A549 (cell line): ENCODE results near the gene MZT2B. TPM values are rescaled to one million over a fixed set of nuclear protein-coding genes. Genes with fewer than 3 reads are reported as not detected.
A peak's percentile ranks its signal among the peaks of the same experiment; 100 is the strongest.
"Not testable (repeated sequence)": the region's sequence is repeated elsewhere in the genome, so short reads cannot be mapped to it uniquely, and the experiment has no call there.

Experiments used
- ATAC-seq, 2 experiments: fragments of 200-7000 bp in 1 of 2; fragments of >200 bp in 1 of 2; cut with Nextera tagmentation in 1 of 2; cut with Tn5 transposase in 1 of 2; 3 replicates each; pipeline versions ENCODE4 v1.8.0 to v1.9.1; 2018 to 2020; ENCODE audit warnings: mild to moderate bottlenecking in 1 of 2, moderate library complexity in 1 of 2
- CTCF ChIA-PET: fragments of 300-600 bp; sonication (Branson Sonifier 250); formaldehyde crosslinking; extraction: SDS; loops from one replicate; lab custom pipeline; 2021; ENCODE audit warnings: antibody characterized with exemption, inconsistent platforms; lab: Yijun Ruan, JAX
- POLR2A ChIA-PET: fragments of 350-600 bp; formaldehyde crosslinking; extraction: SDS; loops from one replicate; lab custom pipeline; 2021; ENCODE audit warnings: antibody characterized with exemption, inconsistent platforms; lab: Yijun Ruan, JAX
- DNase-seq, 2 experiments: peaks; one replicate each; pipeline versions ENCODE4 v3.0.0 to v3.0.0-alpha.2; 2011 to 2016; ENCODE audit warnings: low read depth in 1 of 2, low spot score in 1 of 2
- FAIRE-seq: peaks from 2 replicates; lab custom pipeline; 2011; peaks lifted over from hg19 to GRCh38; lab: Jason Lieb, UNC
- H3K27ac ChIP-seq, 2 experiments: fragments of >200 bp; sonication (Bioruptor Twin); formaldehyde crosslinking; 3 replicates each; pipeline ENCODE4 v1.5.1; 2016 to 2017
- H3K4me1 ChIP-seq: fragments of >200 bp; sonication (Bioruptor Twin); formaldehyde crosslinking; 3 replicates; pipeline ENCODE4 v1.6.1; 2016
- H3K4me2 ChIP-seq: fragments of >200 bp; sonication (Bioruptor Twin); formaldehyde crosslinking; 3 replicates; pipeline ENCODE4 v1.6.1; 2016
- H3K4me3 ChIP-seq: fragments of >200 bp; sonication (Bioruptor Twin); formaldehyde crosslinking; 3 replicates; pipeline ENCODE4 v1.5.1; 2016
- H3K9me3 ChIP-seq: fragments of >200 bp; sonication (Bioruptor Twin); formaldehyde crosslinking; 3 replicates; pipeline ENCODE4 v1.6.1; 2016
- JUNB ChIP-seq: fragments of >200 bp; sonication (Bioruptor Twin); formaldehyde crosslinking; IDR thresholded peaks from 2 replicates; pipeline ENCODE4 v1.6.1; 2016
- KDM1A ChIP-seq: fragments of 200-600 bp; sonication (generic); IDR thresholded peaks from 2 replicates; pipeline ENCODE4 v1.6.1; 2016; ENCODE audit warnings: low read depth, mild to moderate bottlenecking
- POLR2AphosphoS2 ChIP-seq: conservative IDR thresholded peaks from 2 replicates; pipeline ENCODE4 v1.6.1; 2012; ENCODE audit warnings: low read length, improper control_type of control experiment, inconsistent platforms
- RAD21 ChIP-seq, 2 experiments: fragments of >200 bp in 1 of 2; sonication (Bioruptor Twin) in 1 of 2; formaldehyde crosslinking in 1 of 2; IDR thresholded peaks in 1 of 2; conservative IDR thresholded peaks in 1 of 2; 2 replicates in 1 of 2; 3 replicates in 1 of 2; pipeline ENCODE4 v1.6.1; 2012 to 2018; ENCODE audit warnings: inconsistent platforms in 1 of 2
- TP53 ChIP-seq: fragments of 250-450 bp; sonication (Bioruptor Pico); IDR thresholded peaks from 2 replicates; pipeline ENCODE4 v1.5.0; 2021; ENCODE audit warnings: mild to moderate bottlenecking, moderate library complexity
- WGBS: methylation state at CpG from one replicate; pipeline ENCODE4 v1.1.6; 2017; ENCODE audit errors: missing lambda C conversion rate; 5-methylcytosine and 5-hydroxymethylcytosine counted together
- polyA plus RNA-seq, 4 experiments: library from polyadenylated mRNA; depleted of rRNA in 3 of 4; stranded (reverse); fragments of >200 nt; fragmentation: RNase III in 1 of 4; extraction: RNeasy Plus Mini Kit Qiagen cat#74134 plus additional on column Dnase treatment in 1 of 4; gene quantifications; 2 replicates in 3 of 4; 3 replicates in 1 of 4; pipeline ENCODE4 v1.2.3, GENCODE V29; 2011 to 2017
- TF ChIP-seq, protein P1 (sequence below): fragments of 450-650 bp; IDR thresholded peaks from 2 replicates; pipeline ENCODE4 v1.6.1; 2014; ENCODE audit warnings: antibody characterized with exemption

Gene MZT2B
- polyA plus RNA-seq, 2 of the 4 experiments (the other 2 are of a cell fraction): 102 to 273 TPM

DNA sequence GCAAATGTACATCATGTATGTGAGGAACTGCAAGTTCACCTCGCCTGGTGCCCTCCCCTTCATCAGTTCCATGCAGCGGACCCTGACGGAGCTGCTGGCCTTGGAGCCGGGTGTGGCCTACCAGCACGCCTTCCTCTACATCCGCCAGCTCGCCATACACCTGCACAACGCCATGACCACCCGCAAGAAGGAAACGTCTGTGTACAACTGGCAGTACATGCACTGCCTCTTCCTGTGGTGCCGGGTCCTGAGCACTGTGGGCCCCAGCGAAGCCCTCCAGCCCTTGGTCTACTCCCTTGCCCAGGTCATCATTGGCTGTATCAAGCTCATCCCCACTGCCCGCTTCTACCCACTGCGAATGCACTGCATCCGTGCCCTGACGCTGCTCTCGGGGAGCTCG, 48.3 kb downstream of the MZT2B start:
- POLR2A ChIA-PET: not testable (repeated sequence)
- WGBS: 74% methylated on average over 13 of the region's 18 CpGs

DNA sequence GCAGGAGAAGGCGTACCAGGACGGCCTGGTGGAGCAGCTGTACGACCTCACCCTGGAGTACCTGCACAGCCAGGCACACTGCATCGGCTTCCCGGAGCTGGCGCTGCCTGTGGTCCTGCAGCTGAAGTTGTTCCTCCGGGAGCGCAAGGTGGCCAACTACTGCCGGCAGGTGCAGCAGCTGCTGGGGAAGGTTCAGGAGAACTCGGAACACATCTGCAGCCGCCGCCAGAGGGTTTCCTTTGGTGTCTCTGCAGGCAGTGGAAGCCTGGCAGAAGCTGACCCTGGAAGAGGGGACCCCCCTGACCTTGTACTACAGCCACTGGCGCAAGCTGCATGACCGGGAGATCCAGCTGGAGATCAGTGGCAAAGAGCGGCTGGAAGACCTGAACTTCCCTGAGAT, 48.8 kb downstream of the MZT2B start:
- H3K4me1 ChIP-seq, H3K4me2 ChIP-seq, CTCF ChIA-PET, H3K27ac ChIP-seq, POLR2A ChIA-PET, H3K9me3 ChIP-seq, H3K4me3 ChIP-seq, DNase-seq, ATAC-seq, FAIRE-seq: not testable (repeated sequence)
- 76% methylated on average over 11 of the region's 15 CpGs for WGBS

More for the DNA sequence above, 48.3 kb downstream of the MZT2B start:
- CTCF ChIA-PET, H3K9me3 ChIP-seq, H3K4me2 ChIP-seq, H3K4me1 ChIP-seq, FAIRE-seq, ATAC-seq, DNase-seq, H3K27ac ChIP-seq, H3K4me3 ChIP-seq: not testable (repeated sequence)

DNA sequence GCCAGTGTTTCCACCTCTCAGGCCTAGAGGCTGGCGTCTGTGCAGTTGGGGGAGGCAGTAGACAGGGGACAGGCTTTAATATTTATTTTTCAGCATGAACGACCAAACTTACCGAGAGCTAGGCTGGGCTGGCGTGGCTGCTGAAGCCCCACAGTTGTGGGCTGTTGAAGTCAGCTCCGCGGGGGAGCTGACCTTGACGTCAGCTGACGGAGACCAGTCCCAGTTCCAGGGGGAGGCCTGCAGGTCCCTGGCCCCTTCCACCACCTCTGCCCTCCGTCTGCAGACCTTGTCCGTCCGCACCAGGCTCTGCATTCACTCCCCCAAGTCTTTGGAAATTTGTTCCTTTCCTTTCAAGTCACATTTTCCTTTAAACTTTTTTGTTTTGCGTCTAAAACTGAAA, 49.6 kb downstream of the MZT2B start:
- no peak overlapping the region for H3K27ac ChIP-seq
- ATAC-seq (no peak), DNase-seq (no peak), FAIRE-seq (no peak)
- WGBS: 66% methylated on average over 12 of the region's 12 CpGs
- no peak overlapping the region for H3K4me3 ChIP-seq
- no peak overlapping the region for H3K4me2 ChIP-seq
- TF ChIP-seq POLR2AphosphoS2 (no peak), TP53 (no peak), KDM1A (no peak), RAD21 (conservative IDR thresholded peaks at IDR 0.05 in 1 of 2, IDR thresholded peaks at IDR 0.05 in 1 of 2) (no peak), JUNB (no peak)
- TF ChIP-seq, protein P1, sequence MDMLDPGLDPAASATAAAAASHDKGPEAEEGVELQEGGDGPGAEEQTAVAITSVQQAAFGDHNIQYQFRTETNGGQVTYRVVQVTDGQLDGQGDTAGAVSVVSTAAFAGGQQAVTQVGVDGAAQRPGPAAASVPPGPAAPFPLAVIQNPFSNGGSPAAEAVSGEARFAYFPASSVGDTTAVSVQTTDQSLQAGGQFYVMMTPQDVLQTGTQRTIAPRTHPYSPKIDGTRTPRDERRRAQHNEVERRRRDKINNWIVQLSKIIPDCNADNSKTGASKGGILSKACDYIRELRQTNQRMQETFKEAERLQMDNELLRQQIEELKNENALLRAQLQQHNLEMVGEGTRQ: no peak
- no peaks in the 10 kb centered on the region for H3K4me1 ChIP-seq
- H3K9me3 ChIP-seq: no peaks in the 10 kb centered on the region
- CTCF ChIA-PET: no interaction called here
- POLR2A ChIA-PET: no interaction called here

DNA sequence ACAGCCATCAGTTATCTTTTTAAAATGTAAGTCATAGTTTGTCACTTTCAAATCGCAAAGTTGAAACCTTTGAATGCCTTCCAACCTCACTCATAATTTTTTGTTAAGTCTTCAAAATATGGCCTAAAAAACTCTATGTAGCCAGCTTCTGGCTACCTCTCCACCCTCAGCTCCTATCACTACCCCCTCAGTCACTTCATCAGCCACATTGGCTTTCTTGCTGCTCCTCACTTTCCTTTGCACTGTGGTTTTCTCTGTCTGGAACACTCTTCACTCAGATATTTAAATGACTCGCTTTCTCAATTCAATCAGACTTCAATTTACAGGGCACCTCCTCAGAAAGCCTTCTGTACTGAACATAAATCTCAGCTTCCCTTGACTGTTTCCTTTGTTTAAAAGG, 51.0 kb downstream of the MZT2B start:
- WGBS: 94% methylated on average over 2 of the region's 2 CpGs
- H3K27ac ChIP-seq, CTCF ChIA-PET, ATAC-seq, H3K4me2 ChIP-seq, H3K4me3 ChIP-seq, FAIRE-seq, POLR2A ChIA-PET, DNase-seq, H3K4me1 ChIP-seq, H3K9me3 ChIP-seq: not testable (repeated sequence)

DNA sequence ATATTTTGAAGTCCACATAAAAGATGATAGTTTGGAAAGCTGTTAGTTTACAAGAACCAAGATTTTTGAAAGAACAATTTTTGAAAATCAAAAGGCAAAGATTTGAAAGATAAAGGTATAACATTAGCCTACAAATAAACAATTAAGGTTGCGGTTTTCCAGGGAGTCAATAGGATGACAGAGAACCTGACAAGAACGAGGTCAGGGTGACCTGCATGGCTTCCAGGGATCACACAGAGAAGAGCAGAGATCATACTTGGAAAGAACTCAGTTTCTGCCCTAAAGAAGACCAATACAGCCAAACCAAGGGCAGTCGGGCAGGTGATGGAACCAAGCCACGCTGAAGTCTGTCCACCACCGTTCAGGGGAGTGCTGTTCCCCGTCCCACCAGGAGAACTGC, 57.5 kb downstream of the MZT2B start:
- FAIRE-seq, CTCF ChIA-PET, H3K4me2 ChIP-seq, H3K9me3 ChIP-seq, ATAC-seq, H3K4me3 ChIP-seq, POLR2A ChIA-PET, DNase-seq: not testable (repeated sequence)
- peak overlapping the region in 1 of 2 experiments; percentile 81; a peak in 1 of 6 replicates for H3K27ac ChIP-seq
- 88% methylated on average over 6 of the region's 6 CpGs for WGBS
- H3K4me1 ChIP-seq: peaks cover 15% of the 10 kb centered on the region

Other genes with a start within 250 kb of the MZT2B start
- not detected in 2 replicates for gene RAB6C, start 202.6 kb upstream of the MZT2B start, polyA plus RNA-seq (2011; rRNA removed)
- 0.05 to 0.07 TPM (median 0.06 TPM) in 3 replicates for gene RAB6C, start 202.6 kb upstream of the MZT2B start, polyA plus RNA-seq (2017; fragmentation: RNase III; extraction: RNeasy Plus Mini Kit Qiagen cat#74134 plus additional on column Dnase treatment)
- gene POTEF, start 53.0 kb upstream of the MZT2B start, polyA plus RNA-seq (2011; rRNA removed): 0.06 and 0.07 TPM in 2 replicates
- gene POTEF, start 53.0 kb upstream of the MZT2B start, polyA plus RNA-seq (2017; fragmentation: RNase III; extraction: RNeasy Plus Mini Kit Qiagen cat#74134 plus additional on column Dnase treatment): 0.05 TPM in 1 of 3 replicates, not detected in the others
- gene CCDC74B, start 37.1 kb upstream of the MZT2B start, polyA plus RNA-seq (2011; rRNA removed): 5.2 and 5.6 TPM in 2 replicates
- gene CCDC74B, start 37.1 kb upstream of the MZT2B start, polyA plus RNA-seq (2017; fragmentation: RNase III; extraction: RNeasy Plus Mini Kit Qiagen cat#74134 plus additional on column Dnase treatment): 4.8 to 5.4 TPM (median 5.0 TPM) in 3 replicates
- gene SMPD4, start 660 bp upstream of the MZT2B start, polyA plus RNA-seq (2011; rRNA removed): 43.3 and 47.1 TPM in 2 replicates
- 53.2 to 54.6 TPM (median 53.3 TPM) in 3 replicates for gene SMPD4, start 660 bp upstream of the MZT2B start, polyA plus RNA-seq (2017; fragmentation: RNase III; extraction: RNeasy Plus Mini Kit Qiagen cat#74134 plus additional on column Dnase treatment)
- not detected in 2 replicates for gene TUBA3E, start 16.2 kb downstream of the MZT2B start, polyA plus RNA-seq (2011; rRNA removed)
- not detected in 3 replicates for gene TUBA3E, start 16.2 kb downstream of the MZT2B start, polyA plus RNA-seq (2017; fragmentation: RNase III; extraction: RNeasy Plus Mini Kit Qiagen cat#74134 plus additional on column Dnase treatment)
- gene IMP4, start 160.6 kb downstream of the MZT2B start, polyA plus RNA-seq (2011; rRNA removed): 113 and 118 TPM in 2 replicates
- gene IMP4, start 160.6 kb downstream of the MZT2B start, polyA plus RNA-seq (2017; fragmentation: RNase III; extraction: RNeasy Plus Mini Kit Qiagen cat#74134 plus additional on column Dnase treatment): 149 to 178 TPM (median 159 TPM) in 3 replicates
- 20.4 and 23.7 TPM in 2 replicates for gene PTPN18, start 173.8 kb downstream of the MZT2B start, polyA plus RNA-seq (2011; rRNA removed)
- gene PTPN18, start 173.8 kb downstream of the MZT2B start, polyA plus RNA-seq (2017; fragmentation: RNase III; extraction: RNeasy Plus Mini Kit Qiagen cat#74134 plus additional on column Dnase treatment): 19.6 to 23.1 TPM (median 20.5 TPM) in 3 replicates